Fibroblast of skin of right quadriceps (primary cell): ENCODE results near the gene SEMA5B.
A peak's percentile ranks its signal among the peaks of the same experiment; 100 is the strongest.

ENCODE experiments used
- DNase-seq: peaks from one replicate; pipeline ENCODE4 v3.0.0-alpha.2; 2013

SEMA5B gene

GRCh38 chr3:122972141-122972540, 55.4 kb downstream of the SEMA5B start:
- DNase-seq, result no peak

- DNase-seq, result peak; percentile 31
Measured at GRCh38 chr3:122969585-122970469, 57.7 kb downstream of the SEMA5B start.

GRCh38 chr3:122967765-122968164, 59.8 kb downstream of the SEMA5B start:
- DNase-seq, result no peak

- DNase-seq, result no peak
Measured at GRCh38 chr3:122967356-122967755, 60.2 kb downstream of the SEMA5B start.

- DNase-seq, result no peak
Measured at GRCh38 chr3:122966045-122966444, 61.5 kb downstream of the SEMA5B start.

- no peak for DNase-seq
Measured at GRCh38 chr3:122964811-122965210, 62.8 kb downstream of the SEMA5B start.

GRCh38 chr3:122962149-122962548, 65.4 kb downstream of the SEMA5B start:
- DNase-seq, result no peak

- DNase-seq, result no peak
Measured at GRCh38 chr3:122961146-122961545, 66.4 kb downstream of the SEMA5B start.

GRCh38 chr3:122960652-122961051, 66.9 kb downstream of the SEMA5B start:
- DNase-seq, result no peak

GRCh38 chr3:122959339-122959738, 68.2 kb downstream of the SEMA5B start:
- DNase-seq, result no peak

- peak; percentile 30 for DNase-seq
Measured at GRCh38 chr3:122957707-122958689, 69.6 kb downstream of the SEMA5B start.

- DNase-seq, result no peak
Measured at GRCh38 chr3:122956693-122957455, 70.7 kb downstream of the SEMA5B start.

GRCh38 chr3:122955916-122956692, 71.5 kb downstream of the SEMA5B start:
- no peak for DNase-seq

- DNase-seq, result no peak
Measured at GRCh38 chr3:122952520-122952919, 75.0 kb downstream of the SEMA5B start.

GRCh38 chr3:122948408-122948807, 79.2 kb downstream of the SEMA5B start:
- DNase-seq, result no peak

- DNase-seq, result peak; percentile 54
Measured at GRCh38 chr3:122947738-122948137, 79.8 kb downstream of the SEMA5B start.

GRCh38 chr3:122947196-122947595, 80.4 kb downstream of the SEMA5B start:
- DNase-seq, result no peak

GRCh38 chr3:122946185-122946584, 81.4 kb downstream of the SEMA5B start:
- DNase-seq, result no peak

GRCh38 chr3:122945230-122945629, 82.3 kb downstream of the SEMA5B start:
- no peak for DNase-seq

- peak; percentile 85 for DNase-seq
Measured at GRCh38 chr3:122944671-122945161, 82.8 kb downstream of the SEMA5B start.

GRCh38 chr3:122943828-122944190, 83.8 kb downstream of the SEMA5B start:
- DNase-seq, result no peak
